ENCODE measurements around the gene SIPA1L3. TPM values are rescaled to one million over a fixed set of nuclear protein-coding genes. Genes with fewer than 3 reads are reported as not detected.

The SIPA1L3 gene
- total RNA-seq, 2 experiments from 2014 or later = 15.5 to 17.7 TPM

- H3K27me3 Mint-ChIP-seq = no peaks in the 10 kb centered on the region
These were observed 75.6 kb downstream of the SIPA1L3 start for GRCh38 chr19:37982655-37983054.

GRCh38 chr19:37983153-37983552 lies 76.1 kb downstream of the SIPA1L3 start:
- ChIA-PET CTCF (no interaction called here), POLR2A (no interaction called here)
- Histone ChIP-seq H3K27me3 (ENCODE audit: control insufficient read depth in 1 of 2, insufficient read depth in 2 of 2, low read length in 2 of 2) (no peaks in the 10 kb centered on the region), H3K36me3 (ENCODE audit: insufficient read depth, low read length) (peaks cover 3% of the 10 kb centered on the region), H3K4me1 (ENCODE audit: insufficient read depth, low read length) (peaks cover 7% of the 10 kb centered on the region), H3K4me3 (ENCODE audit: low read length) (no peak overlapping the region), H3K9me3 (ENCODE audit: control insufficient read depth in 1 of 2, insufficient read depth in 1 of 2, low read length in 2 of 2) (no peaks in the 10 kb centered on the region), H3K27ac (ENCODE audit: low read depth in 1 of 2, low read length in 2 of 2) (no peak overlapping the region)
- intact Hi-C loops (cut with DNase I, micrococcal nuclease) = no loop called here
- Mint-ChIP-seq H3K4me1 (ENCODE audit: low read depth) (peaks cover 19% of the 10 kb centered on the region), H3K27ac (no peak overlapping the region), H3K4me3 (no peak overlapping the region), H3K36me3 (ENCODE audit: low read depth) (no peaks in the 10 kb centered on the region), H3K27me3 (no peaks in the 10 kb centered on the region), H3K9me3 (no peaks in the 10 kb centered on the region)
- no peak for TF ChIP-seq CTCF (IDR thresholded peaks at IDR 0.05)
- no peak for DNase-seq
- ATAC-seq (ENCODE audit: poor library complexity) = no peak

More at GRCh38 chr19:37982655-37983054, 75.6 kb downstream of the SIPA1L3 start:
- DNase-seq = no peak
- no peak overlapping the region for H3K27ac ChIP-seq (ENCODE audit: low read depth in 1 of 2, low read length in 2 of 2)
- POLR2A ChIA-PET = no interaction called here
- peaks cover 7% of the 10 kb centered on the region for H3K4me1 ChIP-seq (ENCODE audit: insufficient read depth, low read length)
- CTCF ChIA-PET = no interaction called here
- peaks cover 19% of the 10 kb centered on the region for H3K4me1 Mint-ChIP-seq (ENCODE audit: low read depth)
- H3K27me3 ChIP-seq (ENCODE audit: control insufficient read depth in 1 of 2, insufficient read depth in 2 of 2, low read length in 2 of 2) = no peaks in the 10 kb centered on the region
- H3K4me3 ChIP-seq (ENCODE audit: low read length) = no peak overlapping the region
- H3K36me3 Mint-ChIP-seq (ENCODE audit: low read depth) = no peaks in the 10 kb centered on the region
- no peak for TF ChIP-seq CTCF (IDR thresholded peaks at IDR 0.05)
- H3K27ac Mint-ChIP-seq = no peak overlapping the region
- intact Hi-C loops (cut with DNase I, micrococcal nuclease) = no loop called here
- no peak overlapping the region for H3K4me3 Mint-ChIP-seq
- H3K9me3 ChIP-seq (ENCODE audit: control insufficient read depth in 1 of 2, insufficient read depth in 1 of 2, low read length in 2 of 2) = no peaks in the 10 kb centered on the region
- no peaks in the 10 kb centered on the region for H3K9me3 Mint-ChIP-seq
- no peak for ATAC-seq (ENCODE audit: poor library complexity)
- peaks cover 3% of the 10 kb centered on the region for H3K36me3 ChIP-seq (ENCODE audit: insufficient read depth, low read length)

- DNase-seq (no peak), ATAC-seq (ENCODE audit: poor library complexity) (no peak)
- peak overlapping the region; percentile 6 for H3K27ac Mint-ChIP-seq
- Histone ChIP-seq H3K4me3 (ENCODE audit: low read length) (no peak overlapping the region), H3K27me3 (ENCODE audit: control insufficient read depth in 1 of 2, insufficient read depth in 2 of 2, low read length in 2 of 2) (no peaks in the 10 kb centered on the region), H3K4me1 (ENCODE audit: insufficient read depth, low read length) (peaks cover 7% of the 10 kb centered on the region), H3K9me3 (ENCODE audit: control insufficient read depth in 1 of 2, insufficient read depth in 1 of 2, low read length in 2 of 2) (no peaks in the 10 kb centered on the region), H3K36me3 (ENCODE audit: insufficient read depth, low read length) (peaks cover 3% of the 10 kb centered on the region), H3K27ac (ENCODE audit: low read depth in 1 of 2, low read length in 2 of 2) (no peak overlapping the region)
- CTCF ChIA-PET = no interaction called here
- TF ChIP-seq CTCF (IDR thresholded peaks at IDR 0.05) = no peak
- no peaks in the 10 kb centered on the region for H3K36me3 Mint-ChIP-seq (ENCODE audit: low read depth)
- H3K9me3 Mint-ChIP-seq = no peaks in the 10 kb centered on the region
- no peaks in the 10 kb centered on the region for H3K27me3 Mint-ChIP-seq
- H3K4me3 Mint-ChIP-seq = no peak overlapping the region
- intact Hi-C loops (cut with DNase I, micrococcal nuclease) = no loop called here
- POLR2A ChIA-PET = no interaction called here
- peaks cover 24% of the 10 kb centered on the region for H3K4me1 Mint-ChIP-seq (ENCODE audit: low read depth)
These were observed 76.9 kb downstream of the SIPA1L3 start for GRCh38 chr19:37983916-37984315.
